Hypothalamus (tissue), 51 donors: ENCODE measurements around the gene S1PR2.

Experiments used
- DNase-seq, 51 donors: peaks; one replicate each; lab custom pipeline; 2025; lab: John Stamatoyannopoulos, UW

S1PR2 gene, protein sequence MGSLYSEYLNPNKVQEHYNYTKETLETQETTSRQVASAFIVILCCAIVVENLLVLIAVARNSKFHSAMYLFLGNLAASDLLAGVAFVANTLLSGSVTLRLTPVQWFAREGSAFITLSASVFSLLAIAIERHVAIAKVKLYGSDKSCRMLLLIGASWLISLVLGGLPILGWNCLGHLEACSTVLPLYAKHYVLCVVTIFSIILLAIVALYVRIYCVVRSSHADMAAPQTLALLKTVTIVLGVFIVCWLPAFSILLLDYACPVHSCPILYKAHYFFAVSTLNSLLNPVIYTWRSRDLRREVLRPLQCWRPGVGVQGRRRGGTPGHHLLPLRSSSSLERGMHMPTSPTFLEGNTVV

DNA sequence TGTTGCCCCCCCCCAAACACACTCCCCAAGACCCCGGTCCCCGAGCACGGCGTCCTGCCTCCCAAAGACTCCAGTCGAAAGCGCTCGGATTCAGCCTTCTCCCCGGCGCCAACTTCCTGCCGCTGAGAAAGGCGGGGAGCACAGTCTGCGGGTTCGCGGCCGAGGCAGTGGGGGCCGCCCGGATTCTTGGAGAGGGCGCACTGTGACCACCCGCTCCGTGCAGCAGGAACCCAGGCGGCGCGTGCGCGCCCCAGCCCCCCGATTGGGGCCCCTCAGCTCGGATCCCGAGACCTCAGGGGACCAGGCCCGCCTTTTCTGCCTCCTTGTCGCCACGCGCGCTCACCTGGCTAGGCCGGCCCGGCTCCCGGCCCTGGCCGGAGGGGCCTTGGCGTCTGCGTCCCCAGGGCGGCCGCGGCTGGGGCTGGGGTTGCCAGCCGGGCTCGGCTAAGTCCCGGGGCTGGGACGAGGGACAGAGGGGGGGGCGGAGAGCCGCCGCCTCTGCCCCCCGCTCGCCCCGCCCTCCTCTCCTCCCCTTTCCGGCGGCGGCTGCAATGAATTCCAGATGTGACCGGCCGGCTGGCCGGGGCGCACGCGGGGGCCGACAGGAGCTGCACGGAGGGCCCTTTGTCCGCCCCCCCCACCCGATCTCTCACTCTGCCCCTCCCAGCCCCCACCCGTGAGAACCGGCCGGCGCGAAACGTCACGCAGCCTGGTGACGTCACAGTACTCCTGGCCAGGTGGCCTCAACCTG is at the start of gene S1PR2:
Gene S1PR2, minus strand, starts transcription at position 471 of the 751 bp plus-strand sequence. CDS start 6,426 bp downstream, outside the sequence.
- peak in 34 of 51 donors; percentile 6 to 77 (median 26) for DNase-seq

- no peak for DNase-seq
Measured at GRCh38 chr19:10279737-10280442, 48.8 kb upstream of the S1PR2 start.

DNA sequence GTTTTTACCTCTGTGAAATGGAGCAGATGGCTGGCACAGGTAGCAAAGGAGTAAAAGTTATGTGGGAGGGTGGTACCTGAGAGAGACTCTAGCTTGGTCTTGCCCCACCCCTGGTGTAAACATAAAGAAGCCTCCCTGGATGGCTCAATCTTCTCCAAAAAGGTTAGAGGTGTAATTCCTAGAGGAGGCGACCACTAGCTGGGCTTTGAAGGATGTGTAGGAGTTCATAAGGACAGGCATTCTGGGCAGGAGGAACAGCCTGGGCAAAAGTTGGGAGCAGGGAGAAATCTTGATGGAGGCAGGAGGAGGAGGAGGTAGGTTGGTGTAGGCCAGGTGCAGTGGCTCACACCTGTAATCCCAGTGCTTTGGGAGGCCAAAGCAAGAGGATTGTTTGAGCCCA is 47.8 kb upstream of the S1PR2 start:
- no peak for DNase-seq

GRCh38 chr19:10277795-10278589 is 46.9 kb upstream of the S1PR2 start:
- no peak for DNase-seq

DNA sequence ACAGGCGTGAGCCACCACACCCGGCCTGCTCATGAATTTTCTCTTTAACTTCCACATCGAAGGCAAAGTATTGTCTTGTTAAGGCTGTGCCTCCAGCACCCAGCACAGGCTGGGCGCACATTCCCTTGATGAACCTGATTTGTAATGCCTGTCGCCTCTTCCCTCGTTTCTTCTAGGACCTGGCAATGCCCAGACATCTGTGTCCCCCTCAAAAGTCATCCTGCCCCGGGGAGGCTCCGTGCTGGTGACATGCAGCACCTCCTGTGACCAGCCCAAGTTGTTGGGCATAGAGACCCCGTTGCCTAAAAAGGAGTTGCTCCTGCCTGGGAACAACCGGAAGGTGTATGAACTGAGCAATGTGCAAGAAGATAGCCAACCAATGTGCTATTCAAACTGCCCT is 43.5 kb upstream of the S1PR2 start:
- no peak for DNase-seq

DNA sequence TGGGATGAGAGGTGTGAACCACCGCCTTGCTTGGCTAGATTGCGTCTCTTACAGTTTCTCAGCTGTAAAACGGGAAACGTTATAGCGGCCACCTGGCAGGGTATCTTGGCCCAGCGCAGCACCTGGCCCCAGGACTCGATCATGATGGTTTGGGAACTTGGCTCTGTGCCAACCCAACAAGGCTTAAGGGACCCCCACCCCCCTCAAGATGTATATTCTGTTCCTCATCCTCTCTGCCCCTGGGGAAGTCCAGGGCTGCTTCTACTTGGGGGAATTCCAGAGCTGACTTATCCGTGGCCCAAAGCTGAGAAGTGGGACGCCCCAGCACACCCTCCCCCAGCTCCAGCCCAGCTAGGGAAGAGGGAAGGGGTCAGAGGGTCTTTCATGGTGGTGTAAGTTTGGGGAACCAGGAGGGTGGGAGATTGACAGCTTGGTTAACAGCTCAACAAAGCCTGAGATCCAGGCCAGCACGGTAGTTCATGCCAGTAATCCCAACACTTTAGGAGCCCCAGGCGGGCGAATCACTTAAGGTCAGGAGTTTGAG is 40.5 kb upstream of the S1PR2 start:
- peak in 2 of 51 donors; percentile 4 to 17 for DNase-seq

GRCh38 chr19:10270616-10271394 is 39.7 kb upstream of the S1PR2 start, which contains the start of gene ICAM1:
Gene ICAM1, plus strand, starts transcription at chr19:10271120. Its CDS starts 40 bp downstream, at chr19:10271160.
- peak in 24 of 51 donors; percentile 2 to 51 (median 16) for DNase-seq

- peak in 24 of 51 donors; percentile 5 to 53 (median 16) for DNase-seq
Measured at GRCh38 chr19:10270180-10270615, 39.1 kb upstream of the S1PR2 start.

GRCh38 chr19:10269333-10270179 is 38.4 kb upstream of the S1PR2 start:
- peak in 50 of 51 donors; percentile 2 to 79 (median 48) for DNase-seq

GRCh38 chr19:10268071-10268470 is 36.9 kb upstream of the S1PR2 start:
- DNase-seq, result no peak

DNA sequence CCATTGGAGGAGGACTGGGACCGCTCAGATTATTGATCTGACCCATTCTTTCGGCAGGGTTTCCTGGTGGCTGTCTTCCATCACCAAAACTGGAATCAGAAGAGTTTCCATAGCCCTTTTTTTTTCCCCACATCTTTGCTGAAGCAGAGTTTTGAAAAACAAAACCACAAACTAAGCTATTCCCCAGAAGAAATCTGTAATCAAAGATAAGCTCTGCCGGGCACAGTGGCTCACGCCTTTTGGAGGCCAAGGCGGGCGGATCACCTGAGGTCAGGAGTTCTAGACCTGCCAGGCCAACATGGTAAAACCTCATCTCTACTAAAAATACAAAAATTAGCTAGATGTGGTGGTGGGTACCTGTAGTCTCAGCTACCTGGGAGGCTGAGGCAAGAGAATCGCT is 35.6 kb upstream of the S1PR2 start:
- no peak for DNase-seq

GRCh38 chr19:10262771-10263170 is 31.6 kb upstream of the S1PR2 start:
- no peak for DNase-seq

DNA sequence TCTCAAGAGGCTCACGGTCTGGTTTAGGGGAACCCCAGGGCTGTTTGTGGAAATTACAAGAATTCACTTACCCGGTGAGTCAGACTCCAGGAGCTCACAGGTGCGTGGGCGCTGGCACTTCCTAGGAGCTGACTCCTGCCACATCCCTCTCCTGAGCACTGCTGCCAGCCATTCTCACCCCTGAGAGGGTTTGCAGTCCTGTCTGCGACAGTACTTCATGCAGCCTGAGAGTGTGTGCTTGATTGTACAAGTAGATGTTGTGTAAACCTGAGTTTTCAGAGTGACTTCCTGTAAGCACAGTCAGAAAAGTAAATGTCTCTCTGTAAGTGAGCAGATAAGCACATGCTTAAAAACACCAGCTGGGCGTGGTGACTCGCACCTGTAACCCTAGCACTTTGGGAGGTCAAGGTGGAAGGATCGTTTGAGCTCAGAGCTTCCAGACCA is 29.0 kb upstream of the S1PR2 start:
- DNase-seq, result peak in 4 of 51 donors; percentile 17 to 45 (median 32)

DNA sequence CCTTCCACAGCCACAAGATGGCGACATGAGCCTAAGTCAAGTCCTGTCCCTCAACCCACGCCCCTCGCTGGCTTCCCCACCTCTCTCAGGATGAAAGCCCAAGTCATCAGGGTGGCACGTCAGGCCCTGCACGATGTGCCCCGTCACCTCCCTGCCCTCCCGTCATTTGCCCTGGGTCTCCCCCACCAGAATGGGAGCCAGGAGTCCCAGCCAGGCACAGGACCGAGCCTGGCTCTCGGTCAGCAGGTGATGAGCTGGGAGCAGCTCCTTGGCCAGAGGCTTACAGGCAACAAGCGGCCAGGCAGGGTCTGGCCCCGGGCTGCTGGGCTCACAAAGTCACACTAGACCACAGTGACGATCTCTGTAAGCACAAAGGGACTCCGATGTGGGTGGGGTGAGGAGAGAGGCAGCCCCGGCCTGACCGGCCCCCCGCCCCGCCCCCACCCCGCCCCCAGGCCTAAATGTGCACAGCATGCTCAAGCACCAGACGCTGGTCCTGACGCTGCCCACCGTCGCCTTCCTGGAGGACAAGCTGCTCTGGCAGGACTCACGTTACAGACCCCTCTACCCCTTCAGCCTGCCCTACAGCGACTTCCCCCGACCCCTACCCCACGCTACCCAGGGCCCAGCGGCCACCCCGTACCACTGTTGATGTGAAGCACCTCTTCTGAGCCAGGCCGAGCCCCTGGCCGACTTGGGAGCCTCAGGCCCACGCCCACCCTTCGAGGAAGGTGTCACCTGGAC is 28.2 kb upstream of the S1PR2 start:
- DNase-seq, result peak in 41 of 51 donors; percentile 5 to 76 (median 31)

- no peak for DNase-seq
Measured at GRCh38 chr19:10258080-10258710, 27.1 kb upstream of the S1PR2 start.

DNA sequence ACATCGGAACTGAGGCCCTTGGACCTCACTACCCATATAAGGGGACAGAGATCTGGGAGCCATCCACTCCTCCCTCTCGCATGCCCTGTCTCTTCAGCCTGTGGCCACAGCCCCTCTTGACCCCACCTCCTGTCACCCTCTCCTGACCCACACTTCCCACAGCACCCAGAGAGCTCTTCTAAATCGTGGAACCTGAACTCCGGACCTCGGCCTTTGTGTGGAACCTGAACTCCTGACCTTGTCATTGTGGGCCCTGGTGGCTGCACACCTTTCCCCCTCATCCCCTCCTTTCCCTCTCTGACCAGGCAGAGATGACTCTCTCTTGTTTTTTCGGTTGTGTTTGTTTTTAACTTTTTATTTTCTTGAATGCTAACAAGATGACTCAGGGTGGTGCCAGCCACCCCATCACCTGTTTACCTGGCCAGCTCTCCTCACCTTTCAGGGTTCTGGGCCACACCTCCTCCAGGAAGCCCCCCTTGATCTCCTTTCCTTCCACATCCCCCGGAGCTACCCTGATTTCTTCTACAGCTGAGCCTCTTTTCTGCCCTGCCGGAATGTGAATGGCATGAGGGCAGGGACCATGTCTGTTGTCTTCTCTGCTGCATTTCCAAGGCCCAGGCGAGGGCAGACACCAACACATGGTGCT is 26.0 kb upstream of the S1PR2 start:
- no peak for DNase-seq
